GM18498 (cell line): Measurements from ENCODE around the gene TSEN54.
A peak's percentile ranks its signal among the peaks of the same experiment; 100 is the strongest.

Experiments
- ATAC-seq: cut with Tn5 transposase; IDR thresholded peaks from one replicate; pipeline ENCODE4 v1.9.1; 2021; ENCODE audit warnings: mild to moderate bottlenecking, moderate library complexity; ENCODE audit not compliant: unreplicated experiment

The TSEN54 gene

GRCh38 chr17:75561927-75562603 is 45.7 kb downstream of the TSEN54 start:
- no peak for ATAC-seq

DNA sequence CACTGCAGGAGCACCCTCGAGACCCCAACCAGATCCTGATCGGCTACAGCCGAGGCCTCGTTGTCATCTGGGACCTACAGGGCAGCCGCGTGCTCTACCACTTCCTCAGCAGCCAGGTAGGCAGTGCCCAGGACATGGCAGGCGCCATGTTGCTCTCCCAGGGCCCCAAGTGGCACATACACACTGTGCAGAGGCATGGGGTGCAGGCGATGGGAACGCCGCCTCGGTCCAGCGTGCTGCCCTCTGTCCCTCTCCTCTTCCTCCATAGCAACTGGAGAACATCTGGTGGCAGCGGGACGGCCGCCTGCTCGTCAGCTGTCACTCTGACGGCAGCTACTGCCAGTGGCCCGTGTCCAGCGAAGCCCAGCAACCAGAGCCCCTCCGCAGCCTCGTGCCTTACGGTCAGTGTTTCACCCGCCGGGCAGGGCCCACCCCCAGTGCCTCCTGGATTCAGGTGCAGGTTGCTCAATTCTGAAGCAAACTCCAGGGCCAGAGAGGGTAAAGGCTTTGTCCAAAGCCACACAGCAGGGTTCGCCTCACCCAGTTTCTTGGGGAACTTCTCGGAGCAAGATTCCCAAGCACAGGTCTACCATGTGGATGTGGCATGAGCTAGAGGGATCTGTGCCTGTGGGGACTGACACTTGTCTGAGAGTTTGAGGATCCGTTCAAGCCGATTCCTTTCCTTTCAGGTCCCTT is 46.9 kb downstream of the TSEN54 start:
- ATAC-seq: no peak

DNA sequence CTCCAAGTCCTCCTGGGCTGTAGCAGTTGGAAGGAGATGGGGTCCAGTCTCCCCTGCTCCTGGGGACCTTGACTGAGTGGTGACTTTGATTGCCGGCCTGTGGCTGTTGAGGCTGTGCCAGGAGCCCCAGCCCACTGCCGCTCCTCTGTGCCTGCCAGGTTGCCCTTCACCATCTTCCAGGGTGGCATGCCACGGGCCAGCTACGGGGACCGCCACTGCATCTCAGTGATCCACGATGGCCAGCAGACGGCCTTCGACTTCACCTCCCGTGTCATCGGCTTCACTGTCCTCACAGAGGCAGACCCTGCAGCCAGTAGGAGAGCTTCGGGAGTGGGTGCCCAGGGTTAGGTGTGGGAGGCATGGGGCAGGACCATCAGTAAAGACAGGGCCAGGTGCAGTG is 47.9 kb downstream of the TSEN54 start:
- ATAC-seq: no peak

DNA sequence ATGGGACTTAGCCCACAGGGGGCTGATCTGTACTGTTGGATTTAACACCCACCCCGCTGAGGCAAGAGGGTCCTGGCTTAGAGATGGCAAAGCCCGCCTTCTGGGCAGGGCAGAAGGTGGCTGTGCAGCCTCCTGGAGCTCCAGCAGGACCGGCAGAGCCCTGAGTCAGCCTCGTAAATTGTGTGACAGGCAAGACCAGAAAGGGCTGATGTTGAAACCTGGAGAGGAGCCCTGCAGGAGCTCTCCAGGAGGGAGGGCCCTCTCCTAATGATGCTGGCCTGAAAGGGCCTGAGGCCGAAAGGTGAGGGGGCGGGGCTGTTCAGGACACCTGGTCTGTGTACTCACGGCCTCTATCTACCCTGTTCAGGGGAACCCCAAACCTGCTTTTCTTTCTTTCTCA is 48.7 kb downstream of the TSEN54 start:
- ATAC-seq: no peak

GRCh38 chr17:75565618-75566017 is 49.3 kb downstream of the TSEN54 start:
- ATAC-seq: no peak

GRCh38 chr17:75566416-75566815 is 50.1 kb downstream of the TSEN54 start:
- no peak for ATAC-seq

DNA sequence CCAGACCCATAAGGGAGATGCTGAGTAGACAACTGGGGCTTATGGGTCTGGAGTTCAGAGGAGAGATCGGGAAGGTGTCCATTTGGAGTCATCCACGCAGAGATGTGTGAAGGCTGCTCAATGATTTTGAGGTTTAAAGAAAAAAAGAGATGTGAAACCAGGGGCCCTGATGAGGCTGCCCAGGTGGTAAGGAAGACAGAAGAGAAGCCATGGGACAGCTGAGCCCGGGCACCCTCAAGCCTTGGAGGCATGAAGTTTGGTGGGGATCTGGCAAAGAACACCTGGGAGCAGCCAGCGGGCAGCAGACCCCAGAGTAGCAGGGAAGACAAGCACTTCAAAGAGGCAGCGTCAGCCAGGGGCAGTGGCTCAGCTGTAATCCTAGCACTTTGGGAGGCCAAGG is 50.5 kb downstream of the TSEN54 start:
- ATAC-seq: no peak

GRCh38 chr17:75568412-75569255 is 52.3 kb downstream of the TSEN54 start:
- ATAC-seq: no peak

GRCh38 chr17:75570034-75570676 is 53.8 kb downstream of the TSEN54 start:
- ATAC-seq: no peak

DNA sequence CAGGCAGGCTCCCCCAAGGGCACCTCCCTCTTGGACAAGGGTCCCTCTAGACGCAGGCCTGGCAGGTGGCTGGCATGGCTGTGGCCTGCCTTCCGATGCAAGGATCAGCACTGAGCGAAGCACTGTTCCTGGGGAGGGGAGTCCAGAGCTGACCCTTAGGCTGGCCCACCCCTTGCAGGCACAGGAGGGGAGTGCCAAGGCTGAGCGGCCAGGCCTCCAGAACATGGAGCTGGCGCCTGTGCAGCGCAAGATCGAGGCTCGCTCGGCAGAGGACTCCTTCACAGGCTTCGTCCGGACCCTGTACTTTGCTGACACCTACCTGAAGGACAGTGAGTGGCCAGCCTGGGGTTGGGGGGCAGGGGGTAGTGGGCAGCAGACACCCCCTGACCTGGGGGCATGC is 54.4 kb downstream of the TSEN54 start:
- ATAC-seq: no peak

DNA sequence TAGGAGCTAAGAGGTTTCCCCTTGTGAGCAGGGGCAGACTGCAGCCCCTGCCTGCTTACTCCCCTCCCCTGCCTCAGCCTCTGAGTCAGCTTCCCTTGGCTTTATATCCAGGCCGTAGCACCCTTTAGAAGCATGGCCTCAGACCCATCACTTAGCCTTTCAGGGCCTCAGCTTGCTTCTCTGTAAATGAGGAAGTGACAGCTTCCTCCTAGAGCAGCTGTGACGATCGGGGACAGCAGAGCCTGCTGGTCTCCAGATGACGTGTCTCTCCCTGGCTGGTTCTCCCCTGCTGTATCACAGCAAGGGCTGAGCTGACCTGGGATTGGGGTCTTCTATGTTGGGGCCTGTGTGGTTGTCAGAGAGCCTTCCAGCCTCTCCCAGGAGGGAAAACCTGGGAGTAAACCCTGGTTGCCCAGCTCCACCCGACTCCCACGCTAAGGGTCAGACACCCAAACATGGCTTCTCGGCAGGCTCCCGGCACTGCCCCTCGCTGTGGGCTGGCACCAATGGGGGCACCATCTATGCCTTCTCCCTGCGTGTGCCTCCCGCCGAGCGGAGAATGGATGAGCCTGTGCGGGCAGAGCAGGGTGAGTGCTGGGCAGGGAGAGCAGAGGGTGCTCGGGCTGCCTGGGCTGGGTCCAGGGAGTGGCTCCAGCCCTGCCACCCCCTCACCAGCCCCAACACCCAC is 55.0 kb downstream of the TSEN54 start:
- peak; percentile 81 for ATAC-seq

- ATAC-seq: no peak
Measured at GRCh38 chr17:75571885-75572215, 55.5 kb downstream of the TSEN54 start.

GRCh38 chr17:75572713-75573539 is 56.6 kb downstream of the TSEN54 start:
- no peak for ATAC-seq

GRCh38 chr17:75573540-75573957 is 57.2 kb downstream of the TSEN54 start:
- no peak for ATAC-seq

- ATAC-seq: no peak
Measured at GRCh38 chr17:75573994-75574393, 57.7 kb downstream of the TSEN54 start.
